Measurements from ENCODE around the gene GNL2.

The GNL2 gene

GRCh38 chr1:37614105-37614504 is 18.4 kb upstream of the GNL2 start:
- TF ChIP-seq CTCF (IDR thresholded peaks at IDR 0.05; ENCODE audit: low read depth, low read length, missing control alignments), result no peak
- H3K27me3 ChIP-seq (replicated peaks), result peaks cover 6% of the 10 kb centered on the region
- no peaks in the 10 kb centered on the region for H3K36me3 ChIP-seq (replicated peaks)
- DNase-seq, result no peak
- H3K27ac ChIP-seq, result no peak overlapping the region
- no peak overlapping the region for H3K4me3 ChIP-seq (ENCODE audit: low read depth, low read length)
- in situ Hi-C loops (cut with HindIII; ENCODE audit: low pct_ligation_motif_present, low sequenced_read_pairs), result no loop called here

GRCh38 chr1:37612186-37612585 is 16.4 kb upstream of the GNL2 start:
- Histone ChIP-seq H3K4me3 (ENCODE audit: low read depth, low read length) (no peak overlapping the region), H3K36me3 (replicated peaks) (no peaks in the 10 kb centered on the region), H3K27me3 (replicated peaks) (peaks cover 8% of the 10 kb centered on the region), H3K27ac (no peak overlapping the region)
- no peak for DNase-seq
- no peak for TF ChIP-seq CTCF (IDR thresholded peaks at IDR 0.05; ENCODE audit: low read depth, low read length, missing control alignments)
- in situ Hi-C loops (cut with HindIII; ENCODE audit: low pct_ligation_motif_present, low sequenced_read_pairs), result no loop called here

GRCh38 chr1:37609994-37610393 is 14.3 kb upstream of the GNL2 start:
- in situ Hi-C loops (cut with HindIII; ENCODE audit: low pct_ligation_motif_present, low sequenced_read_pairs), result no loop called here
- Histone ChIP-seq H3K27ac (no peak overlapping the region), H3K27me3 (replicated peaks) (peaks cover 6% of the 10 kb centered on the region), H3K36me3 (replicated peaks) (no peaks in the 10 kb centered on the region), H3K4me3 (ENCODE audit: low read depth, low read length) (no peak overlapping the region)
- no peak for DNase-seq
- TF ChIP-seq CTCF (IDR thresholded peaks at IDR 0.05; ENCODE audit: low read depth, low read length, missing control alignments), result no peak

GRCh38 chr1:37609002-37609401 is 13.3 kb upstream of the GNL2 start:
- TF ChIP-seq CTCF (IDR thresholded peaks at IDR 0.05; ENCODE audit: low read depth, low read length, missing control alignments), result no peak
- H3K36me3 ChIP-seq (replicated peaks), result no peaks in the 10 kb centered on the region
- H3K27ac ChIP-seq, result no peak overlapping the region
- no peak overlapping the region for H3K4me3 ChIP-seq (ENCODE audit: low read depth, low read length)
- no peak for DNase-seq
- peaks cover 4% of the 10 kb centered on the region for H3K27me3 ChIP-seq (replicated peaks)
- in situ Hi-C loops (cut with HindIII; ENCODE audit: low pct_ligation_motif_present, low sequenced_read_pairs), result no loop called here

- in situ Hi-C loops (cut with HindIII; ENCODE audit: low pct_ligation_motif_present, low sequenced_read_pairs), result no loop called here
Measured at GRCh38 chr1:37606481-37607263, 10.9 kb upstream of the GNL2 start.

More at GRCh38 chr1:37606481-37607263, 10.9 kb upstream of the GNL2 start:
- Histone ChIP-seq H3K36me3 (replicated peaks) (no peaks in the 10 kb centered on the region), H3K27ac (no peak overlapping the region), H3K27me3 (replicated peaks) (peaks cover 7% of the 10 kb centered on the region), H3K4me3 (ENCODE audit: low read depth, low read length) (no peak overlapping the region)
- no peak for DNase-seq
- TF ChIP-seq CTCF (IDR thresholded peaks at IDR 0.05; ENCODE audit: low read depth, low read length, missing control alignments), result no peak

Data from brain microvascular endothelial cell (primary cell).